MCF 10A (cell line): ENCODE measurements around the gene ZNF362. TPM values are rescaled to one million over a fixed set of nuclear protein-coding genes. Genes with fewer than 3 reads are reported as not detected.

Experiments used
- BruUV-seq: library from RNA; stranded (reverse); fragments of 400-500 nt; replicated peaks from 2 replicates; lab custom pipeline; 2021; lab: Mats Ljungman, UMichigan
- CTCF ChIA-PET: fragments of 300-600 bp; sonication (Branson Sonifier 250); formaldehyde crosslinking; extraction: SDS; loops from one replicate; lab custom pipeline; 2021; ENCODE audit warnings: antibody characterized with exemption, inconsistent platforms; lab: Yijun Ruan, JAX
- POLR2A ChIA-PET: fragments of 300-600, 350-650 bp; sonication (Branson Sonifier 250); formaldehyde crosslinking; extraction: SDS; loops from one replicate; lab custom pipeline; 2020; ENCODE audit warnings: antibody characterized with exemption, inconsistent platforms; lab: Yijun Ruan, JAX
- DNase-seq: peaks from one replicate; pipeline ENCODE4 v3.0.0-alpha.2; 2018; ENCODE audit not compliant: unreplicated experiment
- H3K27ac Mint-ChIP-seq: one replicate; pipeline ENCODE4 v1.8.0; 2022; ENCODE audit warnings: mild to moderate bottlenecking, low read depth, mixed read lengths; ENCODE audit not compliant: unreplicated experiment
- H3K27me3 Mint-ChIP-seq: one replicate; pipeline ENCODE4 v1.8.0; 2022; ENCODE audit warnings: mixed read lengths; ENCODE audit not compliant: insufficient read depth, unreplicated experiment
- H3K36me3 Mint-ChIP-seq: one replicate; pipeline ENCODE4 v1.8.0; 2022; ENCODE audit warnings: mild to moderate bottlenecking, moderate library complexity, mixed read lengths; ENCODE audit not compliant: insufficient read depth, unreplicated experiment
- H3K4me1 Mint-ChIP-seq: one replicate; pipeline ENCODE4 v1.8.0; 2022; ENCODE audit warnings: mixed read lengths; ENCODE audit not compliant: insufficient read depth, unreplicated experiment
- H3K4me3 Mint-ChIP-seq: one replicate; pipeline ENCODE4 v1.8.0; 2022; ENCODE audit warnings: mild to moderate bottlenecking, moderate library complexity, mixed read lengths; ENCODE audit not compliant: unreplicated experiment
- H3K9me3 Mint-ChIP-seq: one replicate; pipeline ENCODE4 v1.8.0; 2022; ENCODE audit warnings: mixed read lengths; ENCODE audit not compliant: unreplicated experiment
- CTCF ChIP-seq: fragments of 200-600 bp; IDR thresholded peaks from one replicate; pipeline ENCODE4 v1.8.0; 2022; ENCODE audit warnings: antibody characterized with exemption, mild to moderate bottlenecking; ENCODE audit not compliant: unreplicated experiment
- intact Hi-C: fragments of 100-400 bp; cut with micrococcal nuclease; formaldehyde crosslinking; loops from 2 replicates; pipeline ENCODE4 v1.14.1; 2022
- total RNA-seq: library from RNA; stranded (reverse); gene quantifications from 2 replicates; pipeline ENCODE4 v1.2.3, GENCODE V29; 2022

ZNF362 gene
- total RNA-seq, 1 experiment from 2014 or later = 15.8 TPM

- TF ChIP-seq CTCF = no peak
- intact Hi-C loops = no loop called here
- DNase-seq = no peak
- Mint-ChIP-seq H3K36me3 (peaks cover 94% of the 10 kb centered on the region), H3K4me3 (no peak overlapping the region), H3K4me1 (peaks cover 69% of the 10 kb centered on the region), H3K9me3 (no peaks in the 10 kb centered on the region), H3K27ac (peak overlapping the region; percentile 86), H3K27me3 (no peaks in the 10 kb centered on the region)
- POLR2A ChIA-PET = interaction anchor here (0.5 to 4.7 kb wide), 5 partner anchors 8 to 1528 kb away, joined by 3 to 67 read pairs (median 3); partner anchors contain the start of gene SMIM12
- CTCF ChIA-PET = interaction anchor here (0.6 to 3.4 kb wide), 4 partner anchors 8 to 124 kb away, joined by 3 to 16 read pairs (median 4); no protein-coding TSS in a partner anchor
- BruUV-seq = no TSS peak
These were observed 75.4 kb downstream of the ZNF362 start for GRCh38 chr1:33331444-33332356.

- CTCF ChIA-PET = no interaction called here
- Mint-ChIP-seq H3K27me3 (no peaks in the 10 kb centered on the region), H3K4me3 (no peak overlapping the region), H3K9me3 (no peaks in the 10 kb centered on the region), H3K4me1 (peaks cover 66% of the 10 kb centered on the region), H3K36me3 (peaks cover 93% of the 10 kb centered on the region), H3K27ac (peak overlapping the region; percentile 86)
- BruUV-seq = no TSS peak
- intact Hi-C loops = no loop called here
- DNase-seq = no peak
- TF ChIP-seq CTCF = no peak
- POLR2A ChIA-PET = no interaction called here
These were observed 76.1 kb downstream of the ZNF362 start for GRCh38 chr1:33332357-33332789.

GRCh38 chr1:33332881-33333280, 76.6 kb downstream of the ZNF362 start:
- Mint-ChIP-seq H3K9me3 (no peaks in the 10 kb centered on the region), H3K4me1 (peaks cover 66% of the 10 kb centered on the region), H3K27ac (peak overlapping the region; percentile 86), H3K36me3 (peaks cover 91% of the 10 kb centered on the region), H3K27me3 (no peaks in the 10 kb centered on the region), H3K4me3 (no peak overlapping the region)
- no TSS peak for BruUV-seq
- ChIA-PET POLR2A (no interaction called here), CTCF (no interaction called here)
- intact Hi-C loops = no loop called here
- DNase-seq = no peak
- TF ChIP-seq CTCF = no peak

- intact Hi-C loops = no loop called here
- peak overlapping the region; percentile 86 for H3K27ac Mint-ChIP-seq
- peaks cover 82% of the 10 kb centered on the region for H3K36me3 Mint-ChIP-seq
- peaks cover 67% of the 10 kb centered on the region for H3K4me1 Mint-ChIP-seq
- ChIA-PET POLR2A (interaction anchor here (6.7 kb wide), 1 partner anchor 15 kb away, joined by 133 read pairs; no protein-coding TSS in a partner anchor), CTCF (no interaction called here)
- TF ChIP-seq CTCF = no peak
- peak; percentile 89 for DNase-seq
- no peaks in the 10 kb centered on the region for H3K27me3 Mint-ChIP-seq
- H3K9me3 Mint-ChIP-seq = no peaks in the 10 kb centered on the region
- peak overlapping the region; percentile 57 for H3K4me3 Mint-ChIP-seq
- no TSS peak for BruUV-seq
These were observed 77.8 kb downstream of the ZNF362 start for GRCh38 chr1:33334081-33334552.
